Adrenal gland (tissue), 12 donors: ENCODE data around the gene AVPR2. TPM values are rescaled to one million over a fixed set of nuclear protein-coding genes. Genes with fewer than 3 reads are reported as not detected.

Source experiments
- DNase-seq, 7 donors: peaks; one replicate each; pipeline ENCODE4 v3.0.0-alpha.2; 2019 to 2020
- H3K27ac ChIP-seq, 5 donors: fragments of 200-600 bp; sonication (generic) in 4 of 5; 1 replicate in 3 of 5; 2 replicates in 2 of 5; pipeline versions ENCODE4 v1.5.1 to v1.8.0; 2016 to 2020; ENCODE audit warnings: mild to moderate bottlenecking in 1 of 5
- H3K27me3 ChIP-seq: fragments of 200-600 bp; 2 replicates; pipeline ENCODE4 v1.8.0; 2021
- H3K36me3 ChIP-seq, 2 donors: fragments of 200-600 bp; replicated peaks in 1 of 2; 1 replicate in 1 of 2; 2 replicates in 1 of 2; pipeline versions ENCODE4 v1.5.1 to v1.8.0; 2018 to 2022
- H3K4me1 ChIP-seq, 2 donors: fragments of 200-600 bp; replicated peaks in 1 of 2; 1 replicate in 1 of 2; 2 replicates in 1 of 2; pipeline versions ENCODE4 v1.5.1 to v1.8.0; 2018 to 2021
- H3K4me3 ChIP-seq, 4 donors: fragments of 200-600 bp; sonication (generic) in 3 of 4; one replicate each; pipeline ENCODE4 v1.5.1; 2016 to 2018
- H3K9me3 ChIP-seq, 3 donors: fragments of 200-600 bp; sonication (generic) in 1 of 3; replicated peaks in 1 of 3; 1 replicate in 2 of 3; 2 replicates in 1 of 3; pipeline versions ENCODE4 v1.5.1 to v1.8.0; 2016 to 2021
- POLR2A ChIP-seq, 2 donors: fragments of 450-650 bp; IDR thresholded peaks; one replicate each; pipeline ENCODE4 v1.6.1; 2017; ENCODE audit warnings: antibody characterized with exemption in 2 of 2, mild to moderate bottlenecking in 2 of 2, moderate library complexity in 1 of 2
- WGBS, 4 donors: extraction: QIAGEN DNeasy Blood & Tissue Kit in 2 of 4; methylation state at CpG; one replicate each; pipeline versions ENCODE4 v1.1.5 to v1.1.7; 2013 to 2017; 5-methylcytosine and 5-hydroxymethylcytosine counted together
- intact Hi-C, 2 donors: fragments of 100-400 bp; cut with DNase I; formaldehyde crosslinking; loops; one replicate each; pipeline versions ENCODE4 v1.14.1 to v1.15.0; 2022 to 2023
- polyA plus RNA-seq, 3 donors: library from polyadenylated mRNA; stranded (reverse); fragments of 200-250 nt in 2 of 3; fragments of 350-450 nt in 1 of 3; fragmentation: Illumina TruSeq in 1 of 3; extraction: RNeasy Lipid Tissue Mini Kit (QIAGEN cat#74804) in 1 of 3; gene quantifications; one replicate each; pipeline ENCODE4 v1.2.3, GENCODE V29; 2013 to 2014
- total RNA-seq, 9 donors: library from RNA; depleted of rRNA in 4 of 9; stranded (reverse); fragments of >200 nt in 4 of 9; fragments of 120-200 nt in 1 of 9; fragmentation: NEBNext Ultra II Directional in 1 of 9; extraction: Animal tissue kit (Norgen Biotek cat#: 25700) in 1 of 9; gene quantifications; one replicate each; pipeline versions ENCODE4 v1.1.0 to v1.2.4, GENCODE V29; 2013 to 2023
- TF ChIP-seq, protein P1 (sequence below), 6 experiments: fragments of 450-650 bp in 4 of 6; fragments of 200-600 bp in 2 of 6; sonication (generic) in 1 of 6; IDR thresholded peaks; 1 replicate in 5 of 6; 2 replicates in 1 of 6; pipeline versions ENCODE4 v1.5.1 to v1.8.0; 2016 to 2021; ENCODE audit warnings: antibody characterized with exemption in 6 of 6, mild to moderate bottlenecking in 2 of 6, moderate library complexity in 1 of 6
- donor health status: healthy with polysubstance abuse.
- donor health status: Bipolar disorder and iron deficiency.
- donor health status: DM: yes; HTN: yes; CAD: no.
- donor health status: DM: no; HTN: no; CAD: no.
- donor health status: DM: no; HTN: no; CAD: no.
- donor health status: DM: yes; HTN: yes; CAD: no.

The AVPR2 gene
- total and polyA plus RNA-seq, 12 donors: 0.11 to 1.6 (median 0.69) TPM; not detected in 1

DNA sequence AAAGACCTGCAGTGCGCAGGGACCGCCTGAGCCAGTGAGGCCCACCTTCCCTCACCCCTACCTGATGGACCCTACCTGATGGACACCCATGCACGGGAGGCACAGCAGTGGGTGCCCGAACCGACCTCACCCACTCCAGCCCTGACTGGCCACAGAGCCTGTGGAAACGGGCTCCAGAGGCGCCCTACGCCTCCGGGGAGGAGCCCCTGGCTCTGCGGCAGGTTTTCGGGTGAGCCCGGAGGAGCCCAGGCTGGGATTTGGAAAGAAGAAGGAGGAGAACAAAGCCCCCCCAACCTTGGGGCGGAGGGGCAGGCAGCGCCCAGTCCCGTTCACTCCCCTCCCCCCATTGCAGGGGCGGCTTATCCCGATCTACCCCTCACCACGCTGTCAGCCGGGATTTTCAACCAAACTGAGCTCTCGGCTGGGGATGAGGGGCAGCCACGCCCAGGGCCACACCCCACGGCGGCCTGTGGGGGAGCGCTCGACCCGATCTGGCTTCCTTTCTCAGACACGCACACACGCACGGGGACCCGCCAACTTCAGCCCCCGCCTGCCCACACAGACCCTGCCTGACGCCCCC lies 19.2 kb upstream of the AVPR2 start:
- TF ChIP-seq POLR2A (IDR thresholded peaks at IDR 0.05): no peak
- TF ChIP-seq, protein P1, sequence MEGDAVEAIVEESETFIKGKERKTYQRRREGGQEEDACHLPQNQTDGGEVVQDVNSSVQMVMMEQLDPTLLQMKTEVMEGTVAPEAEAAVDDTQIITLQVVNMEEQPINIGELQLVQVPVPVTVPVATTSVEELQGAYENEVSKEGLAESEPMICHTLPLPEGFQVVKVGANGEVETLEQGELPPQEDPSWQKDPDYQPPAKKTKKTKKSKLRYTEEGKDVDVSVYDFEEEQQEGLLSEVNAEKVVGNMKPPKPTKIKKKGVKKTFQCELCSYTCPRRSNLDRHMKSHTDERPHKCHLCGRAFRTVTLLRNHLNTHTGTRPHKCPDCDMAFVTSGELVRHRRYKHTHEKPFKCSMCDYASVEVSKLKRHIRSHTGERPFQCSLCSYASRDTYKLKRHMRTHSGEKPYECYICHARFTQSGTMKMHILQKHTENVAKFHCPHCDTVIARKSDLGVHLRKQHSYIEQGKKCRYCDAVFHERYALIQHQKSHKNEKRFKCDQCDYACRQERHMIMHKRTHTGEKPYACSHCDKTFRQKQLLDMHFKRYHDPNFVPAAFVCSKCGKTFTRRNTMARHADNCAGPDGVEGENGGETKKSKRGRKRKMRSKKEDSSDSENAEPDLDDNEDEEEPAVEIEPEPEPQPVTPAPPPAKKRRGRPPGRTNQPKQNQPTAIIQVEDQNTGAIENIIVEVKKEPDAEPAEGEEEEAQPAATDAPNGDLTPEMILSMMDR (IDR thresholded peaks at IDR 0.05): no peak
- H3K9me3 ChIP-seq: no peaks in the 10 kb centered on the region
- H3K27me3 ChIP-seq: peaks cover 77% of the 10 kb centered on the region
- intact Hi-C loops: no loop called here
- H3K4me3 ChIP-seq: no peak overlapping the region
- H3K27ac ChIP-seq: peak overlapping the region in 1 of 5 donors; percentile 18
- WGBS, 4 donors: 9 to 18% (median 17%) methylated on average over 4 to 29 of the region's 32 CpGs; no CpG with 5 or more reads in 1 of the 4 donors
- no peak for DNase-seq
- H3K36me3 ChIP-seq: no peaks in the 10 kb centered on the region
- no peaks in the 10 kb centered on the region for H3K4me1 ChIP-seq

DNA sequence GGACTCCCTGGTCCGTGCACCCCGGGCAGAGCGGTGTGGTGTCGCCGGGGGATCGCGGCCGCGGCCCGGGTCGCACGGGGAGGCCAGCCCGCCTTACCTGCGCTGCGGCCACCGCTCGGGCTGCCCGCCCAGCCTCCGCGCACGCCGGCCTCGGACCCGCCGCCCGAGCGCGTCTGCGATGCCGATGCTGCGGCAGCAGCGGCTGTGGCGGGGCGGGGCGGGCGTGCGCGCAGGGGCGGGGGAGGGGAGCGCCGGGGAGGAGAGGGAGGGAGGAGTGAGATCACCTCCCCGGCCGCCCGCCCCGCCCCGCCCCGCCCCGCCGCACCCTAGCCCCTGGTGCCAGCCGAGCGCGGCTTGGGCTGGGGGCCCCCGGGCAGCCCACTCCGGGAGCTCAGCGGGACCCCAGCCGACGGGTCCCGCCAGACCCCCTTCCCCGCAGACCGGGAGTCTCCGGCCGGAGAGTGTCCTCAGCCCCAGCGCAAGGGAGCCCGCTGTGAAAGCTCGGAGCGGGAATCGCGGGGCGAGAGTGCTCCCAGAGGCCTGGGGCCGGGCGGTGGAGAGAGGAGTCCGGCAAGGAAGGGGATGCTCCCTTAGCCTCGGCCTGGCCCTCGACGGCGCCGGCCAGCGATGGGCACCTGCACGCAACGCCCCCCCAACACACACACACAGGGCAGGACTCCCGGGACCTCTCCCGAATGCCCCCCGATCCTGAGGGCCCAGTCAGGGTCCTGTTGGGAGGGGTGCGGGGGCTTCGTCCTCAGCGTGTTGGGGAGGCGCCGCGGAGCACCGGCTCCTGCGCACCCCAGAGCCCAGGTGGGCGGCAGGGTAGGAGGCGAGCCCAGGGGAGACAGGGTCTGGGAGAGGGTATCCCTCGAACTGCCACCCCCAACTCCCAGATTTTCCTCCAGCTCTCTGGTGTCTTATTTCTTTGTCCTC lies 18.2 kb upstream of the AVPR2 start, which contains the start of gene L1CAM:
L1CAM (minus strand) TSS at position 206 of the 936 bp plus-strand sequence. CDS start 10,337 bp downstream, outside the sequence.
- Histone ChIP-seq H3K9me3 (no peaks in the 10 kb centered on the region), H3K4me3 (no peak within 1 kb of the TSS), H3K4me1 (no peaks in the 10 kb centered on the region), H3K36me3 (no peaks in the 10 kb centered on the region), H3K27ac (peak within 1 kb of the TSS in 1 of 5 donors; percentile 18), H3K27me3 (peaks cover 77% of the 10 kb centered on the region)
- WGBS, 4 donors: 0 to 43% (median 14%) methylated on average over 1 to 71 of the region's 94 CpGs
- intact Hi-C loops: no loop called here
- TF ChIP-seq, protein P1 (IDR thresholded peaks at IDR 0.05): no peak
- no peak for TF ChIP-seq POLR2A (IDR thresholded peaks at IDR 0.05)
- no peak for DNase-seq

DNA sequence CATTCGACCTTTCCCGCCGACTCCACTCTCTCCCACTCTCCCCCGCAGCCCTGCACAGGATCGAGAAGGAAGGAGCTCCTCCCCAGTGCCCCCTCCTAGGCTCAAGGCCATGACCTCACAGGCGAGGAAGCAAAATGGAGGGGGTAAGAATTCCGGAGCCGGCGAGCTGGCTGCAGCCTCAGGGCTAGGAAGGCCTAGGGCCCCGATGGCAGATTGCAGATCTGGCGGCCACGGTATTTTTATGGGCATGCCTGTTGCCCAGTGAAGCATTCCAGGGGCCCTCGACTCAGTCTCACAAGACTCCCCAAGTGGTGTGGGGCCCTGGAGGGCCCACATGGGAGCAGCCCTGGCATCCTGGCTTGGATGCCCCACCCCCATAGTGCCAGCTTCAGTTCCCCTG lies 17.6 kb upstream of the AVPR2 start:
- no peak overlapping the region for H3K4me3 ChIP-seq
- peaks cover 72% of the 10 kb centered on the region for H3K27me3 ChIP-seq
- H3K27ac ChIP-seq: no peak overlapping the region
- TF ChIP-seq, protein P1 (IDR thresholded peaks at IDR 0.05): no peak
- no peak for TF ChIP-seq POLR2A (IDR thresholded peaks at IDR 0.05)
- intact Hi-C loops: no loop called here
- DNase-seq: no peak
- no peaks in the 10 kb centered on the region for H3K9me3 ChIP-seq
- H3K36me3 ChIP-seq: no peaks in the 10 kb centered on the region
- H3K4me1 ChIP-seq: no peaks in the 10 kb centered on the region
- 46 to 70% (median 48%) methylated on average over 9 to 13 of the region's 13 CpGs for WGBS, 4 donors

DNA sequence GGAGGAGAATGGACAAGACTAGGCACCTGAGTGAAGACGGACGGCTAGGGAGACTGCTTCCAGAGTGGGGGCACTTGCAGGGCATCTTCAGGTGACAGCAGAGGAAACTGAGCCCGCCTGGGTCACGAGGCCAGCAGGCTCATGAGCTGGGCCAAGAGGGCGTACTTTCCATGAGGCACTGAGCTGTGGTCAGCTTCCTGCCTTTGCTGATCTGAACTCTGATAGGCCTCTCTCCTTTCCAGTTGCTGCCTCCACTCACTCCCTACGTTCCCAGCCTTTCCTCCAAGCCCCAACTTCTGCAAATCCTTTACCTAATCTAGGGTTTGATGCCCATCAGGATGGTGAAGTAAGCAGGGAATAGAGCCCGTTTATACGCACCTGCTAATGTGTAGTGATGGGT lies 17.1 kb upstream of the AVPR2 start:
- H3K4me1 ChIP-seq: no peaks in the 10 kb centered on the region
- H3K36me3 ChIP-seq: no peaks in the 10 kb centered on the region
- no peaks in the 10 kb centered on the region for H3K9me3 ChIP-seq
- intact Hi-C loops: no loop called here
- no peak for DNase-seq
- peaks cover 68% of the 10 kb centered on the region for H3K27me3 ChIP-seq
- TF ChIP-seq, protein P1 (IDR thresholded peaks at IDR 0.05): no peak
- no peak for TF ChIP-seq POLR2A (IDR thresholded peaks at IDR 0.05)
- WGBS, 4 donors: 69 to 76% (median 72%) methylated on average over 6 to 8 of the region's 8 CpGs; no CpG with 5 or more reads in 1 of the 4 donors
- H3K27ac ChIP-seq: no peak overlapping the region
- no peak overlapping the region for H3K4me3 ChIP-seq
